Lower leg skin (tissue), 3 donors: ENCODE data around the gene FGD6.

Source experiments
- POLR2A ChIP-seq, 2 donors: fragments of 450-650 bp; IDR thresholded peaks; one replicate each; pipeline ENCODE4 v1.6.1; 2016 to 2017; ENCODE audit warnings: antibody characterized with exemption in 2 of 2, mild to moderate bottlenecking in 1 of 2, moderate library complexity in 1 of 2
- TF ChIP-seq, protein P1 (sequence below), 3 donors: fragments of 450-650 bp; IDR thresholded peaks; one replicate each; pipeline ENCODE4 v1.5.1; 2016; ENCODE audit warnings: antibody characterized with exemption in 3 of 3, mild to moderate bottlenecking in 3 of 3, moderate library complexity in 2 of 3

DNA sequence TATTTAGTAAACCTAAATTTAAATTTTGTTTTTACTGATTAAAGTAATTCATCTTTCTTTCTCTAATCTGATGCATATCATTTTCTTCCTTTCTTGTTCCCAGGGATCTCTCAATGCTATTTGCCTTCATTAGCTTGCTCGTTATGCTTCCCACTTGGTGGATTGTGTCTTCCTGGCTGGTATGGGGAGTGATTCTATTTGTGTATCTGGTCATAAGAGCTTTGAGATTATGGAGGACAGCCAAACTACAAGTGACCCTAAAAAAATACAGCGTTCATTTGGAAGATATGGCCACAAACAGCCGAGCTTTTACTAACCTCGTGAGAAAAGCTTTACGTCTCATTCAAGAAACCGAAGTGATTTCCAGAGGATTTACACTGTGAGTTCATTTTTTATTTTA, 49.0 kb upstream of the FGD6 start:
- TF ChIP-seq, protein P1, sequence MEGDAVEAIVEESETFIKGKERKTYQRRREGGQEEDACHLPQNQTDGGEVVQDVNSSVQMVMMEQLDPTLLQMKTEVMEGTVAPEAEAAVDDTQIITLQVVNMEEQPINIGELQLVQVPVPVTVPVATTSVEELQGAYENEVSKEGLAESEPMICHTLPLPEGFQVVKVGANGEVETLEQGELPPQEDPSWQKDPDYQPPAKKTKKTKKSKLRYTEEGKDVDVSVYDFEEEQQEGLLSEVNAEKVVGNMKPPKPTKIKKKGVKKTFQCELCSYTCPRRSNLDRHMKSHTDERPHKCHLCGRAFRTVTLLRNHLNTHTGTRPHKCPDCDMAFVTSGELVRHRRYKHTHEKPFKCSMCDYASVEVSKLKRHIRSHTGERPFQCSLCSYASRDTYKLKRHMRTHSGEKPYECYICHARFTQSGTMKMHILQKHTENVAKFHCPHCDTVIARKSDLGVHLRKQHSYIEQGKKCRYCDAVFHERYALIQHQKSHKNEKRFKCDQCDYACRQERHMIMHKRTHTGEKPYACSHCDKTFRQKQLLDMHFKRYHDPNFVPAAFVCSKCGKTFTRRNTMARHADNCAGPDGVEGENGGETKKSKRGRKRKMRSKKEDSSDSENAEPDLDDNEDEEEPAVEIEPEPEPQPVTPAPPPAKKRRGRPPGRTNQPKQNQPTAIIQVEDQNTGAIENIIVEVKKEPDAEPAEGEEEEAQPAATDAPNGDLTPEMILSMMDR (IDR thresholded peaks at IDR 0.05) = no peak
- no peak for TF ChIP-seq POLR2A (IDR thresholded peaks at IDR 0.05)
